Esophagus mucosa (tissue), 1 donor: ENCODE data around the gene CH25H. TPM values are rescaled to one million over a fixed set of nuclear protein-coding genes. Genes with fewer than 3 reads are reported as not detected.
"Not testable (repeated sequence)": the region's sequence is repeated elsewhere in the genome, so short reads cannot be mapped to it uniquely, and the experiment has no call there.

ENCODE experiments used
- ATAC-seq: fragments of 200-7000 bp; cut with Tn5 transposase; one replicate; pipeline ENCODE4 v1.9.1; 2020
- total RNA-seq: library from RNA; stranded (reverse); gene quantifications from one replicate; pipeline ENCODE4 v1.2.4, GENCODE V29; 2023
- donor health status: DM: yes; HTN: yes; CAD: no.

The CH25H gene
- total RNA-seq, 1 donor from 2014 or later, result 4.8 TPM

DNA sequence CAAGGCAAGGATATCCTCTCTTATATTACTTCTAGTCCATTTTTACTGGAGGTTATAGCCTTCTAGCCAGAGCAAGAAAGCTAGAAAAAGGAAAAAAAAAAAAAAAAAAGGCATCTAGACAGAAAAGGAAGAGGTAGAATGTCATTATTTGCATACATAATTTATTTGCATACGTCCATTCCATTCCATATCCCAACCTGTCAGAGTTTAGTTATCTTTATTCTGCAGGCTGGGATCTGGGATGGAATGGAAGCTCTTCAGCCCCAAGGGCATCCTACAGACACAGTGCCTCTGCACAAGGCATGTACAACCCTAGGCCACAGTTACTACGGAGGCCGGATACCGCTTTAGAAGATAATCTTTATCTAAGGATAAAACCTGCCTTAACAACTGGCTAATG lies 9.6 kb downstream of the CH25H start:
- no peak for ATAC-seq

DNA sequence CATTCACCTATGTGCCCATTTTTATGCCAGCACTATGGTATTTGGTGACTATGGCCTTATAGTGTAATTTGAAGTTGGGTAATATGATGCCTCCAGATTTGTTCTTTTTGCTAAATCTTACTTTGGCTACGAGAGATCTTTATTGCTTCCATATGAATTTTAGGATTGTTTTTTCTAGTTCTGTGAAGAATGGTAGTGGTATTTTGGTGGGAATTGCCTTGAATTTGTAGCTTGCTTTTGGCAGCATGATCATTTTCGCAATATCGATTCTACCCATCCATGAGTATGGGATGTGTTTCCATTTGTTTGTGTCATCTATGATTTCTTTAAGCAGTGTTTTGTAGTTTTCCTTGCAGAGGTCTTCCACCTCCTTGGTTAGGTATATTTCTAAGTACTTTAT lies 15.8 kb downstream of the CH25H start:
- ATAC-seq, result not testable (repeated sequence)

DNA sequence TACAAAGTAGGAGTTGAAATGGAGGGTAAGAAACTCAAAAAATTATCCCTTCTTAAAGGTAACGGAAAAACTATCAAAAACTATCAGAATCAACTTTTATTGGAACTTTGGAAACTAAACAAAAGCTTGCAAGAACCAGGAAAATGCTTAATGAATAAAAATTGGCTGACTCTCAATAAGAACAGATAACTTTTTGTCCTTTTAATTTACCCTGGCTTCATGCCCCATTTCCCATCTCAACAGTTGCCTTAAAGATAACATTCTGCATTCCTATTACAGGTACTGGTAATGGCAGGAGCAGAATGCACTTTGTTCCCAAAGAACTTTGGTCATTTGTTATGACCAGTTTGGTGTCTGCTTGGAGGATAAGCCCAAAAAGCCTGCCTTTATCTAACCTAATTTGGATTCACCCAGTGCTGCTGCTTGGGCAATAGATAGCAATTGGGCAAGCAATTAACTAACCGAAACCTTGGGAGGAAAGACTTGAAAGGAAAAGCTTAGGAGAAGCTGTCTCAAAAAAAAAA lies 17.8 kb downstream of the CH25H start:
- ATAC-seq, result no peak

DNA sequence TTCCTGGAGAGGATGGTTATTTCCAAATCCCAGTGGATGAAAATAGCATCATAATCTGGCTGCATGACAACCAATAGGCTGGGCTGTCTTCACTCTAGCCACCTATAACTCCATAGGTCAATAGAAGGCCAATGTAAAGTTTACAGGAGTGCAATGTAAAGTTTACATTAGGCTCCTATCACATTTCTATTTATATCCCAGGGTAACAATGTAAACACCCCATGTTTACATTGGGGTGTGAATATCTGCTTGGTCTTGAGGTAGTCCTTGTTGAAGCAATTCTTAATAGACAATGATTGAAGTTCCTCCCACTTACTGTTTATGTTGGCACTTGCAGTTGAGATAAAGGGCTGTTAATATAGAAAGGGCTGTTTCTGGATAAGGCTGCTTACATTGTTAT lies 21.5 kb downstream of the CH25H start:
- ATAC-seq, result no peak

DNA sequence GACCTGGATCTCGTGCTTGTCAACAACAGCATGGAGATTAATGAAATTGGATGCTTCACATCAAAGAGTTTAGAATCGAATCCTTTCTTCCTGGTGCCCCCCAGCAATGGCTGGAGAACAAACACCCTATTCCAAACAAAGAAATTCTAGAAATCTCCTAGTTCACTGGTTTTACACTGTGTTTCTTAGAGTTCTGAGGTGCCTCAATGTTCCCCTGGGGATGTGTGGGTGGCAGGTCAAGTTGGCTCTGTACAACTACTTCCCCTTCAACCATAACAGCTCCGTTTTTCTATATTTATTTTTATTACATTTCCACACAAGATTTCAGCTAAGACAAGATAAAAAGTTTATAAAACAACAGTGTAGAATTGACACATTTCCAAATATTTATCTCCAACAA lies 22.5 kb downstream of the CH25H start:
- no peak for ATAC-seq

DNA sequence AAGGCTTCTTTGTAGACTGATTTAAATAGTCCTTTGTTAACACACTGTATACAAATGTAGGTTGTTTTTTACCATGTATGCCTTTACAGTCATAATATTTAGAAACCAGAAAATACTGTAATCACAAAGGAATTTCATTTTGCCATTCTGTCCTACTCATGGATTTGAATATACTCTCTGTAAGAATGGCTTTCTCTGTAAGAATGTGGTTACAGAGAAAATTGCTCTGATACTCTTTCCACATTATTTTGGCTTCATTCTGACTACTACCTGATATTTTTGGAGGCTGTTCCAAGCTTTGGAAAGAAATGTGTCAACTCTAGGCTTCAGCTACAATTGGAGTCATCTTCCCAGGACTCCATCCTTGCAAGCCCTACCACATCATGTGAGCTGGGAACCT lies 23.5 kb downstream of the CH25H start:
- no peak for ATAC-seq

DNA sequence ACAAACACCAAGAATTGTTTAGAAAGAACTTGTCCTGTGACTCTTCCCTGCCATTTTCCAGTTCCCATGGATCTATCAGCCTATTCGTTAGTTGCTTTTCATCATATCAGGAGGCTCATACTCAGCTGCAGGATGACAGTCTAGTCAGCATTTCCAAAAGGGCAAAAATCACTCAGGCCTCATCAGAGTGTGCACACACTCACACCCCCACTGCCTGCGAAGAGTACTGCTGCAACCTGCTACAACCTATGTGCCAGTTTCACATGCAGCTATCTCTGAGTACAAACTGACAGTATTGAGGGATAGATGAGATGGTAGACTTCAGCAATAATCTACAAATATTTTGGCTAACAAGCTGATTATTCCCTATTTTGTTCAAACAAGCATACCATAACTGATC lies 24.2 kb downstream of the CH25H start:
- ATAC-seq, result no peak

DNA sequence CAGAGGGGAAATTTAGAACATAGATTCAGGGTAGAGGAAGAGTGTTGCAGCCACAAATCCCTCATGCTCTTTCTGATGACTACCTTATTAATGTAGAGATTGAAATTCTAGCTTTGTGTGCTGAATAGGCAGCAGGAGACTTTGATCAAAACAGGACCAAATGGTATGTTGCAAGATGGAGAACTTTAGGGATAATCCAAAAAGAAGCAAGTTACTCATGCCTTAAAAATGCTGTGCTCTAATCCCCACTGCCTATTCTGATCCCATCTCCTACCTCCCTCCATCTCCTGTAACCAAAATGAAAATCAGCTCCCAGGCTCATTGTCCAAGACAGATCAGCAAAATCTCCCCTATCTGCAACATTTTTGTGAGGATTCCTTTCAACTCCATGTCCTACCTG lies 31.3 kb downstream of the CH25H start:
- no peak for ATAC-seq

DNA sequence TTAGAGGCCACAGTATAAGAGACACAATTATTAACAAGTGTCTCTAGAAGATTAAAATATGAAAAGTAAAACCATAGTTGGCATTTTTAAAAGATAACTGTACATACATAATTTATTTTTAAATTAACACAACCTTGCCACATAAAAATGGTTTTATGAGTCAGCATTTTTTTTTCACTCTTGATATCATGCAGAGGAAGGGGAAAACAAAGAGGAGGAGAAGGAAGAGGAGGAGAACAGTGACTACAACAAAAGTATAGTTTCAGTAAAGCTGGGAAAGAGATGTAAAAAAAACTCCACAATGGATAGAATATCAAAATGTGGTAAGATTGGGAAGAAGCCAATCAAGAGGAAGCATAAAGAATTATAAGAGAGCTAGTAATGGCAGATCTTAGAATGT lies 34.0 kb downstream of the CH25H start:
- ATAC-seq, result no peak

DNA sequence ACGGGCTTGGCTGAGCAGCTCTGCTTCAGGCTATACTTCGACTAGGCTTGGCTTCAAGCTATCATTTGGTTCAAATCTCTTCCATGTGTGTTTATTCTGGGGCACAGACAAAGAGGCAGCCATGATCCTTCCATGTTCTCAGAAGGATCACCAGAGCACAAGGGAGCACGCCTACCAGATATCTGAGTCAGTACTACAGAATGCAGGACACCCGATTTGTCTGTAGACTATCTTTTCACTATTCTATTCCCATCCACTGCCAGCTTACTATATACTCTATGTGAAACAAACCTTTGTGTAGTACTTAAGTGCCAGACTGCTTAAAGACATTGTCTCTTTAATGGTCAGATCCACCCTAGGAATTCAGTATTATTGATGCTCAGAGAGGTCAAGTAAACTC lies 35.1 kb downstream of the CH25H start:
- ATAC-seq, result no peak

DNA sequence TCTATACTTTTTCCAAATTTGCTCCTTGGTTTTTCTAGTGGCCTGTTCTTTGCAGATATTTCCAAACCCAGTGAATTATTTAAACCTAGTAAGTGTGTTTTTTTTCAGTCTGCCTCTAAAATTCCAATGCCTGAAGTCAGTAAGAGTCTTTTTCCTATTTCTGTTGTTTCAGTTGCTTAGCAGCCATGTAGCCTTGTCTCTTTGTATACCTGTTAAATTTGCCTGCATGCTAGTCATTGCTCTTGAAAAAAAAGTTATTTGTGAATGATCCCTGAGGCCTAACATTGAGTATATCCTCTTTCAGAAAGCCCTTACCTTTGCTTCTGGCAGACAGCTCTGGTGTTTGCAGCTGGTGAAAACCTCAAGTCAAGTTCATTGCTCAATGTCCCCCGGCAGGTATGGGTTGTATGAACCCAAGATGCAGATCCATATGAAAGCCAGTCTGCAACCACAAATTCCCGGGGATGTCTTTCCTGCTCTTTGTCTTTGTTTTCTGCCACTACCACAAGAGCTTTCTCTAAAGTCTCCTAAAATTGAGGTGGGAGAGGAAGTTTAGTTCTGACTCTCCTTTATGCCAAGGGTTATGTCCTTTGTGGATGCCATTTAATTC lies 35.7 kb downstream of the CH25H start:
- ATAC-seq, result no peak

DNA sequence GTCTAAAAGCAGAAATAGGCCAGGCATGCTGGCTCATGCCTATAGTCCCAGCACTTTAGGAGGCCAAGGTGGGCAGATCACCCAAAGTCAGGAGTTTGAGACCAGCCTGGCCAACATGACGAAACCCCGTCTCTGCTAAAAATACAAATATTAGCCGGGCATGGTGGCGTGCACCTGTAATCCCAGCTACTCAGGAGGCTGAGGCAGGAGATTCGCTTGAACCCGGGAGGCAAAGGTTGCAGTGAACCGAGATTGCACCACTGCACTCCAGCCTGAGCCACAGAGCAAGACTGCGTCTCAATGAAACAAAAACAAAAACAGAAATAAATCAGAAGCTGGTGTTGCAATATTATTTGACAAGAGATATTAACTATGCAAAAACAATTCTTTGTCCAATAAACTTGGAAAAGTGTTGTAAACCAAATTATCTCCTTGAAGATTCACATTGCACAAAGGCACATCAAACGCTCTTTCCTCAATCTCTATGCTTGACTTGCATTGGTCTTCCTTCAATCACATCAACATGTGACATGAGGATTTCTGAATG lies 38.7 kb downstream of the CH25H start:
- ATAC-seq, result not testable (repeated sequence)

DNA sequence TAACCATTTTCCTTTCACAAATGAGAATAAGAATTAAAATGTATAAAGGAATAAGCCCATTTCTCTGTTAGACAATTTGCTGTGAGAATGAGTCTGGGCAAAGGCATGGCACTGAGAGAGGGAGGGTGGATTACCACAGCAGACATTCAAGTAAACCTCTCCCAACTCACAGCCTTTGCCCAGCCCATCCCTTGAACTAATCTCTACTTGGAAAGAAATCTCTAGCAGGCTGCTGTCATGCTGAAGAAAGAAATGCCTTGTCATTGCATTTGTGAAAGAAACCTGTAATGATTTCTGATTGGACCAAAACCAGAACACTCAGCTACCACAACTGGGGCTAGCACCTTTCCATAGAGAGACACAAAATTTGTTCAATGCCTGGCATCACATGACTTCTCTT lies 39.2 kb downstream of the CH25H start:
- ATAC-seq, result peak; percentile 90

DNA sequence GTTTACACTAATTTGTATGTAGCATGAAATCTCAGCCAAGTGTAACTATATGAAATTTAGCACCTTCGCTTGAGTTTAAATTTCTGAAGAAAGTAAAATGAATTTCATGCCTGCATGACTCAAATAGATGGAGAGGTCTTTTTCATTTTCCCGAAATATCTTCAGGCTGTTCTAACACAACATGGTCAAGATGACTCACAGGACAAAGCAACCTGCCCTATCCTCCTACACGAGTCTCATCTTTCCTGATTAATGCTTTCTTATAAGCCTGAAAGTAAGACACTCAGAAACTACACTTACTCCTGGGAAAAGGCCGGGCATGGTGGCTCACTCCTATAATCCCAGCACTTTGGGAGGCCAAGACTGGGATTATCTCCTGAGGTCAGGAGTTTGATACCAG lies 41.2 kb downstream of the CH25H start:
- peak; percentile 51 for ATAC-seq

DNA sequence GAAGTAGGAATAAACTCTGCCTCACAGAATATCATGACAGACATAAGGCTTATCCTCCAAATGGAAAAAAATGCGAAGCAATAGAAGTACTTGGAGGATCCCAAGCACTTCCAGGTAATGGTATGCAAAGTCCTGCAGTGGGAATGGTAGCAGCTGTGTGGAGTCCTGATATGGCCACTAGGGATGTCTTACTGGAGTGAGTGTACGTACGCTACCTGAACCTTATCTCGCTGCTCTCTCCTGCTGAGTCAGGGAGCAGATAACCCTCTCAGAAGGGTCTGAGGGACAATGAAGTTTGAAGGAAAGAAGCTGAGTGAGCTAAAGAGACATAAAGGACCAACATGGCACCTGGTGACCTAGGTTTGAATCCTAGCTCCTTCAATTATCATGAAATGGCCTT lies 42.2 kb downstream of the CH25H start:
- no peak for ATAC-seq

DNA sequence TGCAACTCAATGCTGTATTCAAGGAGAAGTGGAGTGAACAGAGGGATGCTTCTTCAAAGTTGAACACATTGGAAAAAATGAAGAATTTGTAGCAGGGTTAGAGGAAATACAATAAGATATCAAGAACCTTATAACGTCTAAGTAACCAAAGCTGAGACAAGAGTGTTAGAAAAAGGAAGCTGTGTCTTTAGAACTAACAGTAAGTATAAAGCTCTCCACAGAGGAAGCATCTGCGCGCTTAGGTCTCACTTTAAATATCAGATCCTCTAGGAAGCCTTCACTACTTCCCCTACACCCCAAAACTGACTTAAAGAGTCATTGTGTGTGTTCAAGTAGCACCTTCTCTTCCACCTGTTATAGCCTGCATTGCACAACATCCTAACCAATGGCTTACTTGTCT lies 43.0 kb downstream of the CH25H start:
- ATAC-seq, result no peak

DNA sequence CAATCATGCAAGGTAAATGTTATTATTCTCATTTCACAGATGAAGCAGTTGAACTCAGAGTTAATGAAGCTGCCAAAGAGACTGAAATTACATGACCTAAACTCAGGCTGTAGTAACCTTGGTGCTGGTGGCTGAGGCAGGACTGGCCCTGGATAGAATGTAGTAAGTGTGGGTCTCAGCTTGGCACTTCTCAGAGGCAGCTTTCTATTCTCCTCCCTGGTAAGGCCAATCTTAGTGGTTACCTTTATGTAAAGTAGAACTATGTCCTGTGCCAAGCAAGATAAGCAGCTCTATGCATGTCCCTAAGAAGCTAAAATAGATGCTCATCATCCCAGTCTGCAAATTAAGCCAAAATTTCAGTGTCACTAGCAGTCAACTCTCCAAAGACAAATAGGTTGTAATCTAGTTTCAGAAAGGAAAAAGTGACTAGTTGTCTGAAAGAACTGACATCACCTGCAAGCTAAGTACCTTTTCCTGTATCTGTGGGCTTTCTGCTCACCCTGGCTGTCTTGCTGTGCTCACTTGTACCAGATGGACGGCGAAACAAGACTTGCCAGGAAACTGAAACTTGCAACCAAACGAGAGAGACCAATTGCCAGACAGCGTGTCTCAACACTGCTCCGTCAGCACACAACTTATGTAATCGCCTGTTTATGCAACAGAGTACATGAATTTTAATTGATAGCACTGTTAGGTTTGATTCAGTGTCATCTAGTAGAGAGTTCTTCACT lies 43.7 kb downstream of the CH25H start:
- ATAC-seq, result peak; percentile 76

DNA sequence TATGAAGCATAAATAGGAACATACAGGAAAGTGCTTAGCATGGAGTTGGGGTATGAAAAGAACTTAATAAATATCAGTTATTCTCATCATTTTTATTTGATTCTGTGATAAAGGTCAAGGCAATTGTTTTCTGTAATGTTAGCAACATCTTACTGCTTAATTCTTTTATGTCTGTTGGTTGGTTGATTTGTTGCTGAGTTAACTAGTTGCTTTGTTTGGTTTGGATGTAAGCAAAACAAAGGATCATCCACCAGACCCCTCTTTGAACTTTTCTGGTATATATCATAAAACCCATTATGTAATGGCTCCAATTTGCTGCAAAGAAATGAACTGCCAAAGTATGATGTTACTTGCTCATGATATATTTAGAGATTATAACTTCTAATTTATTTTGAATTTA lies 44.5 kb downstream of the CH25H start:
- ATAC-seq, result no peak

DNA sequence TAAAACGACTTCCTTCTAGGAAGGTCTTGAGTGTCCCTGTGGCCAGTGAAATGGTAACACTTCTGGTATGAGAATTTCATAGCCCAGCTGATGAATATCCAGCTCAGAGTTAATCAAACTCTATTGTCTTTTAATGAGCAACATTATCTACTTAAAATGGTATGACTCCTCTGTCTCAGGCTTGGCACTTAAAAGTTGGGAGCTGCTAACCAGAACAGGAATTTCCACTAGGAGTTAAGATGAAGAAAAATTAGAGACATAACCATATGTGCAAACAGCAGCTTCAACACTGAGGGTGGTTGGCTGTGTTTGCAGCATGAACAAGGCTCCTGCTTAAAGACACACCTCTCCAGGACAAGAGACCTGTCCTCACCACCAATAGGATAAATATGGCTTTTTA lies 46.8 kb downstream of the CH25H start:
- ATAC-seq, result peak; percentile 50

DNA sequence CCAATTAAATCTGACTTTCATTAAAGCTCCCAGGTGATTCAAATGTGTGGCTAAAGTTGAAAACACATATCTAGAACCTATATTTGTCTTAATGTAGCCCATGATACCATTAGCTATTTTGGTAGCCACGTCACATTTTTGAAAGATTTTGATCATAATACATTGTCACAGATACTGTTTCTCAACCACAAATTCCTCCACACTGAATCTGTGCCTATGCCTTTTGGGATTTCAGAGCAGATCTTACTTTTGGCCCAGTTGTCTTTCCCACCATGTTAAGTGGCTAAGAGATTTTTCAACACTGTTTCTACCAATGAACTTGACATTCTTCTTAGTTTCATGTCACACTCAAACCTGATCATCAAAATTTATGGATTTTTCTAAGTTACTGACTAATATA lies 47.4 kb downstream of the CH25H start:
- ATAC-seq, result no peak

DNA sequence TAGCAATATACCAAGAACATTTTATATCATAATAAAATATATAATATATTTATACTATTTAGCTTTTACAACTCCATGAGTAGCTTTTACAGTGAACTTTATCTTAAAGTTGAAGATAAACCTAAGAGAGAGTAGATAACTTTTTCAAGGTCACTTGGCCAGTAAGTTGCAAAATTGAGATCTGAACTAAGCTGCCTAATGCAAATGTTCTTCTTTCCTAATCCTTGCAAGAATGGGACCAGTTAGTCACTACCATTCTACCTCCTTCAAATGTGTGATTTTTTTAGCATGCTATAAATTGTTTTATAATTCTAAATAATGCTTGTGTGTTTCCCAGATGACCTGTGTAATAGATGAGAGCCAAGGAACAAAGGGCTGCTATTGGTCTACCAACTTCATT lies 47.8 kb downstream of the CH25H start:
- ATAC-seq, result no peak

DNA sequence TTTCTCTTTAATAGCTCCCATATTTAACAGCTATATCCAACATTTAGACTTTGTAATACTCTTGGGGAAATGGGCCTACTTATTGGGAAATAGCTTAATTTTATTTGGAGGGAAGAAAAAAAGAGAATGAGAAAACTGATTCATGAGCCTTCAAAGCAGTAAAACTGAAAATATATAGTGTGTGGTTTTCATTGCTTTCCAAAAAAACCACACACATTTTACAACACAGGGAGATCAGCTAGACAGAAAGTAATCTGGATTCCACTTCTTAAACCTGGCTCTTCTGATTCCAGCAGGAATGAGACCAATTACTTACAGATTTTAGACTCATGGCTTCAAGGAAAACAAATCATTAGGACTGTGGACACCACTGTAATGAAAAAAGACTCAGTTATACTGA lies 48.7 kb downstream of the CH25H start:
- ATAC-seq, result no peak

DNA sequence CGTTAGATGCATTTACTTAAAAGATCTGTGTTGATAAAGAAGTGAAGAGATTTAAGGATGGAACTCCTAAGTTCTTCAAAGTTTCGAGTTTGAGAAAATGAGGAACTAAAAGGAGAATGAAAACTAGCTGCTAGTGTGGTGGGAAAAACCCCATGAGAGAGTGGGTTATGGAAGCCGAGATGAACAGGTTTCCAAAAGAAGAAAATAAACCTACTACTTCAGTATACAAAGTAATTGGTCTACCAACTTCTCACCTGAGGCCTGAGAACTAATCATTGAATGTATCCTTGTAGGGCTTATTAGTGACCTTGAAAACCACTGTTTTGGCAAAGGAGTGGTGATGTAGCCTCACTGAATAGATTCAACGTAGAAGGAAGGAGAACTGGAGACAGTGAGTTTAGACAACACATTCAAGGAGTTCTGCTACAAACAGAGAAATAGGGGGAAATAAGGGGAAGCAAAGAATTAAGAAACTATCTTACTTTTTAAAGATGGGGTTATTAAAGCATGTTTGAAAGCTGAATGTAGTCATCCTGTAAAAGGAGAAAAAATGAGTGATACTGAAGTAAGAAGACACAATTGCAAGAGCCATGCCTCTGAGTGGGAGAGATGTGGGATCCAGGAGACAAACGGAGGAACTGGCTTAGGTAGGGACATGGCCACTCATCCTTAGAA lies 50.8 kb downstream of the CH25H start:
- no peak for ATAC-seq
